Measurements from ENCODE around the gene GLB1L2.

The GLB1L2 gene

DNA sequence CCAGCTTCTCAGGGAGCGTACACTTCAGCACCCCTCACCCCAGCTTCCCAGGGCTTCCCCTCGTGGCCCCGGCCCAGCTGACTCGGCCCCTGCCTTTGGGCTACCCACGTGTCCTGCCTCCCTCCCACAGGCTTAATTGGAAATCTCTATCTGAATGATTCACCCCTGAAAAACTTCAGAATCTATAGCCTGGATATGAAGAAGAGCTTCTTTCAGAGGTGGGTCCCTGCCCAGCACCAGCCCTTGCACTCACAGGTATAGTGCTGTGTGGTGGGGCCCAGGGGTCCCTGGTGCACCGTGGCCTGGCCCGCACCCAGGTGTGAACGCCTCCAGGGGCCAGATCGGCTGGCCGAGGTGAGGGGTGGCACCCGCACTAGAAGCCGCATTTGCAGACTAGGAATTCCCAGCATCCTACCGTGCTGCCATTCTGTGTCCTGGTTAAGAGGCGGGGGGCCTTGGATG, 41.8 kb downstream of the GLB1L2 start:
- Histone ChIP-seq H2AFZ (ENCODE audit: low read depth, low read length, severe bottlenecking) (no peak overlapping the region), H3K4me2 (ENCODE audit: low read depth, low read length, poor library complexity, severe bottlenecking) (no peak overlapping the region), H3K9me2 (replicated peaks; ENCODE audit: insufficient read depth, low read length) (no peaks in the 10 kb centered on the region), H3K27ac (ENCODE audit: low read depth, low read length) (no peak overlapping the region), H3K9me3 (ENCODE audit: insufficient read depth, low read length) (no peaks in the 10 kb centered on the region), H3K9ac (ENCODE audit: low read length) (no peak overlapping the region), H4K20me1 (ENCODE audit: low read depth, low read length) (no peaks in the 10 kb centered on the region), H3K79me2 (ENCODE audit: insufficient read depth, low read length) (no peaks in the 10 kb centered on the region), H3K36me3 (ENCODE audit: low read length) (no peaks in the 10 kb centered on the region), H3K27me3 (ENCODE audit: low read length) (no peaks in the 10 kb centered on the region), H3K4me3 (ENCODE audit: insufficient read depth, low read length, poor library complexity, severe bottlenecking) (no peak overlapping the region), H3F3A (ENCODE audit: insufficient read depth) (no peaks in the 10 kb centered on the region)
- no peak for TF ChIP-seq EZH2phosphoT487 (conservative IDR thresholded peaks at IDR 0.05; ENCODE audit: low read length)
- TF ChIP-seq, protein P1, sequence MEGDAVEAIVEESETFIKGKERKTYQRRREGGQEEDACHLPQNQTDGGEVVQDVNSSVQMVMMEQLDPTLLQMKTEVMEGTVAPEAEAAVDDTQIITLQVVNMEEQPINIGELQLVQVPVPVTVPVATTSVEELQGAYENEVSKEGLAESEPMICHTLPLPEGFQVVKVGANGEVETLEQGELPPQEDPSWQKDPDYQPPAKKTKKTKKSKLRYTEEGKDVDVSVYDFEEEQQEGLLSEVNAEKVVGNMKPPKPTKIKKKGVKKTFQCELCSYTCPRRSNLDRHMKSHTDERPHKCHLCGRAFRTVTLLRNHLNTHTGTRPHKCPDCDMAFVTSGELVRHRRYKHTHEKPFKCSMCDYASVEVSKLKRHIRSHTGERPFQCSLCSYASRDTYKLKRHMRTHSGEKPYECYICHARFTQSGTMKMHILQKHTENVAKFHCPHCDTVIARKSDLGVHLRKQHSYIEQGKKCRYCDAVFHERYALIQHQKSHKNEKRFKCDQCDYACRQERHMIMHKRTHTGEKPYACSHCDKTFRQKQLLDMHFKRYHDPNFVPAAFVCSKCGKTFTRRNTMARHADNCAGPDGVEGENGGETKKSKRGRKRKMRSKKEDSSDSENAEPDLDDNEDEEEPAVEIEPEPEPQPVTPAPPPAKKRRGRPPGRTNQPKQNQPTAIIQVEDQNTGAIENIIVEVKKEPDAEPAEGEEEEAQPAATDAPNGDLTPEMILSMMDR (IDR thresholded peaks at IDR 0.05; ENCODE audit: insufficient read depth, low read length, poor library complexity, severe bottlenecking), result no peak

DNA sequence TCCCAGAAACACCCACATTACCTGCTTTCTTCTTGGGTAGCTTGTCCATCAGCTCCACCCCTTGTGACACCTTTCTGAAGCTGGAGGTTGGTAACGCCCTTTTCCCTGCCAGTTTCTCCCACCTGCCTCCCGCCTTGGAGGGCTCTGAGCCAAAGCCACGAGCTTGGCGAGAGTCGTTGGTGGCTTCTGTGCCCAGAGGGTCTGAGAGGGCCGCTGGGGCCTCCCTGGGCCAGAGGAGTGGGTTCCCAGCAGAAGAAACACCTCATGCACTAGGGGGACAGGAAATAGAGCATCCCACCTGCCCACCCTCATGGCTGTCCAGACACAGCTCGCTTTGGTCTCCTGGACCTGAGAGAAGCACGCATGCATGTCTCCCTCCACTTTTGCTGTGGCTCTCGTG, 42.4 kb downstream of the GLB1L2 start:
- H3K79me2 ChIP-seq (ENCODE audit: insufficient read depth, low read length), result no peaks in the 10 kb centered on the region
- H3K27ac ChIP-seq (ENCODE audit: low read depth, low read length), result no peak overlapping the region
- no peaks in the 10 kb centered on the region for H4K20me1 ChIP-seq (ENCODE audit: low read depth, low read length)
- no peaks in the 10 kb centered on the region for H3K9me3 ChIP-seq (ENCODE audit: insufficient read depth, low read length)
- no peak overlapping the region for H3K4me2 ChIP-seq (ENCODE audit: low read depth, low read length, poor library complexity, severe bottlenecking)
- no peak overlapping the region for H3K9ac ChIP-seq (ENCODE audit: low read length)
- TF ChIP-seq, protein P1 (IDR thresholded peaks at IDR 0.05; ENCODE audit: insufficient read depth, low read length, poor library complexity, severe bottlenecking), result no peak
- TF ChIP-seq EZH2phosphoT487 (conservative IDR thresholded peaks at IDR 0.05; ENCODE audit: low read length), result no peak
- no peaks in the 10 kb centered on the region for H3K36me3 ChIP-seq (ENCODE audit: low read length)
- H3K27me3 ChIP-seq (ENCODE audit: low read length), result no peaks in the 10 kb centered on the region
- H3K4me3 ChIP-seq (ENCODE audit: insufficient read depth, low read length, poor library complexity, severe bottlenecking), result no peak overlapping the region
- H3F3A ChIP-seq (ENCODE audit: insufficient read depth), result no peaks in the 10 kb centered on the region
- no peak overlapping the region for H2AFZ ChIP-seq (ENCODE audit: low read depth, low read length, severe bottlenecking)
- no peaks in the 10 kb centered on the region for H3K9me2 ChIP-seq (replicated peaks; ENCODE audit: insufficient read depth, low read length)

DNA sequence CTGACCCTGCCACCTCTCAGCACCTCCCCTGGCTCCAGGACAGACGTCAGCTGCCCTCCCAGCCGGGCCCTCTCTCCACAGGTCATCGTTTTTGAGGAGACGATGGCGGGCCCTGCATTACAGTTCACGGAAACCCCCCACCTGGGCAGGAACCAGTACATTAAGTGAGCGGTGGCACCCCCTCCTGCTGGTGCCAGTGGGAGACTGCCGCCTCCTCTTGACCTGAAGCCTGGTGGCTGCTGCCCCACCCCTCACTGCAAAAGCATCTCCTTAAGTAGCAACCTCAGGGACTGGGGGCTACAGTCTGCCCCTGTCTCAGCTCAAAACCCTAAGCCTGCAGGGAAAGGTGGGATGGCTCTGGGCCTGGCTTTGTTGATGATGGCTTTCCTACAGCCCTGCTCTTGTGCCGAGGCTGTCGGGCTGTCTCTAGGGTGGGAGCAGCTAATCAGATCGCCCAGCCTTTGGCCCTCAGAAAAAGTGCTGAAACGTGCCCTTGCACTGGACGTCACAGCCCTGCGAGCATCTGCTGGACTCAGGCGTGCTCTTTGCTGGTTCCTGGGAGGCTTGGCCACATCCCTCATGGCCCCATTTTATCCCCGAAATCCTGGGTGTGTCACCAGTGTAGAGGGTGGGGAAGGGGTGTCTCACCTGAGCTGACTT, 43.2 kb downstream of the GLB1L2 start:
- no peak overlapping the region for H3K4me2 ChIP-seq (ENCODE audit: low read depth, low read length, poor library complexity, severe bottlenecking)
- no peaks in the 10 kb centered on the region for H3K79me2 ChIP-seq (ENCODE audit: insufficient read depth, low read length)
- H3K27me3 ChIP-seq (ENCODE audit: low read length), result no peaks in the 10 kb centered on the region
- no peak overlapping the region for H3K9ac ChIP-seq (ENCODE audit: low read length)
- H3K9me2 ChIP-seq (replicated peaks; ENCODE audit: insufficient read depth, low read length), result no peaks in the 10 kb centered on the region
- H3K27ac ChIP-seq (ENCODE audit: low read depth, low read length), result no peak overlapping the region
- TF ChIP-seq, protein P1 (IDR thresholded peaks at IDR 0.05; ENCODE audit: insufficient read depth, low read length, poor library complexity, severe bottlenecking), result no peak
- no peak for TF ChIP-seq EZH2phosphoT487 (conservative IDR thresholded peaks at IDR 0.05; ENCODE audit: low read length)
- H2AFZ ChIP-seq (ENCODE audit: low read depth, low read length, severe bottlenecking), result no peak overlapping the region
- no peaks in the 10 kb centered on the region for H3K9me3 ChIP-seq (ENCODE audit: insufficient read depth, low read length)
- no peaks in the 10 kb centered on the region for H3K36me3 ChIP-seq (ENCODE audit: low read length)
- H3F3A ChIP-seq (ENCODE audit: insufficient read depth), result no peaks in the 10 kb centered on the region
- H4K20me1 ChIP-seq (ENCODE audit: low read depth, low read length), result no peaks in the 10 kb centered on the region
- H3K4me3 ChIP-seq (ENCODE audit: insufficient read depth, low read length, poor library complexity, severe bottlenecking), result no peak overlapping the region
